NB4 (cell line): Measurements from ENCODE around the gene TMEM120B.

Source experiments
- MYC ChIP-seq: IDR thresholded peaks from 2 replicates; pipeline ENCODE4 v1.6.1; 2011; ENCODE audit warnings: low read depth, low read length
- POLR2A ChIP-seq: IDR thresholded peaks from 2 replicates; pipeline ENCODE4 v1.6.1; 2011; ENCODE audit warnings: mild to moderate bottlenecking; ENCODE audit not compliant: insufficient read length; ENCODE audit errors: extremely low read depth
- TF ChIP-seq, protein P1 (sequence below): IDR thresholded peaks from one replicate; pipeline ENCODE4 v1.5.1; 2012; ENCODE audit warnings: low read depth, low read length

DNA sequence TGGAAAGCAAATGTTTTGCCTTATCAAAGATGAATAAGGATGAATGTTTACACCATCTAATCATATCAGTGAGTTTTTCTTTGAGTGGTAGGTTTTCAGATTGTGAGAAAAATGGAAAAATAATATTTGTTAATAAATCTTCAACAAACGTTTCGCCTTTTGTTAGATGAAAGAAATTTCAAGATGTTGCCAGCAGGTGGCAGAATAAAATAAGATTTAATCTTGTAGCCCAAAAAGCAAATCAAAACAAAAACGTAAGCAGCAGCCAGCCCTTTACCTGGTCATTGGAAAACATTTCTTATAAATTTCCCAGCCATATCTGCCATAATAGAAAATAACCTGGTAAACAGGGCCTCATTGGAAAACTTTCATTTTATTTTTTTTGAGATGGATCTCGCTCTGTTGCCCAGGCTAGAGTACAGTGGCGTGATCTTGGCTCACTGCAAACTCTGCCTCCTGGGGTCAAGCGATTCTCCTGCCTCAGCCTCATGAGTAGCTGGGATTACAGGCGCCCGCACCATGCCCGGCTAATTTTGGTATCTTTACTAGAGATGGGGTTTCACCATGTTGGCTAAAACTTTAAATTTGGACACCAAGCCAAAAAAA, 15.4 kb upstream of the TMEM120B start:
- TF ChIP-seq POLR2A (no peak), MYC (no peak)
- TF ChIP-seq, protein P1, sequence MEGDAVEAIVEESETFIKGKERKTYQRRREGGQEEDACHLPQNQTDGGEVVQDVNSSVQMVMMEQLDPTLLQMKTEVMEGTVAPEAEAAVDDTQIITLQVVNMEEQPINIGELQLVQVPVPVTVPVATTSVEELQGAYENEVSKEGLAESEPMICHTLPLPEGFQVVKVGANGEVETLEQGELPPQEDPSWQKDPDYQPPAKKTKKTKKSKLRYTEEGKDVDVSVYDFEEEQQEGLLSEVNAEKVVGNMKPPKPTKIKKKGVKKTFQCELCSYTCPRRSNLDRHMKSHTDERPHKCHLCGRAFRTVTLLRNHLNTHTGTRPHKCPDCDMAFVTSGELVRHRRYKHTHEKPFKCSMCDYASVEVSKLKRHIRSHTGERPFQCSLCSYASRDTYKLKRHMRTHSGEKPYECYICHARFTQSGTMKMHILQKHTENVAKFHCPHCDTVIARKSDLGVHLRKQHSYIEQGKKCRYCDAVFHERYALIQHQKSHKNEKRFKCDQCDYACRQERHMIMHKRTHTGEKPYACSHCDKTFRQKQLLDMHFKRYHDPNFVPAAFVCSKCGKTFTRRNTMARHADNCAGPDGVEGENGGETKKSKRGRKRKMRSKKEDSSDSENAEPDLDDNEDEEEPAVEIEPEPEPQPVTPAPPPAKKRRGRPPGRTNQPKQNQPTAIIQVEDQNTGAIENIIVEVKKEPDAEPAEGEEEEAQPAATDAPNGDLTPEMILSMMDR = peak; percentile 33
